Measurements from ENCODE around the gene PRSS50. TPM values are rescaled to one million over a fixed set of nuclear protein-coding genes. Genes with fewer than 3 reads are reported as not detected.

Gene PRSS50
- total RNA-seq, 2 donors from 2014 or later: not detected

DNA sequence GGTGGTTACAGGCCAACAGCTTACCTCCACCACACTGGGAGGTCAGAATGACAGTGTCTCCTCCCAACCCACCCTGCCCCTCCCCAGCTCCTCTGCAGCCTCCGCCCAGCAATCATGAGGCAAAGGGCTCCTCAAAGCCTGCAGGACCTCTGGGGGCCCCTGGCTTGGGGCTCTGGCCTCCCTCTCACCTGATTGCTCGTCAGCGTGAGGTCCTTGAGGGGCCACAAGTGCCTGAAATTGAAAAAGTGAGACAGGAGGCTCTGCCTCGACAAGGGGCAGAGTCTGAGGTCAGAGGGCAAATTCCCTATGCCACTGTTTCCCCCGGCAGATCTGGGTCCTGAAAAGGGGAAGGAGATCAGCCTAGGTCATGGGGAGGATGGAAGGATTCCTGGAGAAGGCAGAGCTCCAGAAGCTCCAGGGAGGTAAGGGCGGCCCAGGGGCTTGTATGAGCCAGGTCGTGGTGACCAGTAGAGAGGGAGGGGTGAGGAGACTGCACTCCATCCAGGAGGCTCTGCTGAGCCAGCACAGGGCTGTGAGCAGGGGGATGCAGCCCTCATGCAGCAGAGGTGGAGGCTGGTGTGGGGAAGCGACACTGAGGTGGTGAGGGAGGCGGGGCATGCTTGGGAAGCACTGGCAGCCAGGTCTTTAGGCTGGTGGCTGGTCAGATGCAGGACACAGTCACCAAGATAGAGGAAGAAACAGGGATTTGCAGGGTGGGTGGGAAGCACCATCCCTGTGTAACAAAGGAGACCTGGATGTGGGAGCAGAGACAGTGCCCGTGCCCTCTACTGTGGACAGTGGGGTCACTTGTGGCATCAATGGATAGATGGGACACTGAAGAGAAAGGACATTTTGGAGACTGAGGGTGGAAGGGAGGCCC is 44.3 kb downstream of the PRSS50 start:
- TF ChIP-seq, protein P1, sequence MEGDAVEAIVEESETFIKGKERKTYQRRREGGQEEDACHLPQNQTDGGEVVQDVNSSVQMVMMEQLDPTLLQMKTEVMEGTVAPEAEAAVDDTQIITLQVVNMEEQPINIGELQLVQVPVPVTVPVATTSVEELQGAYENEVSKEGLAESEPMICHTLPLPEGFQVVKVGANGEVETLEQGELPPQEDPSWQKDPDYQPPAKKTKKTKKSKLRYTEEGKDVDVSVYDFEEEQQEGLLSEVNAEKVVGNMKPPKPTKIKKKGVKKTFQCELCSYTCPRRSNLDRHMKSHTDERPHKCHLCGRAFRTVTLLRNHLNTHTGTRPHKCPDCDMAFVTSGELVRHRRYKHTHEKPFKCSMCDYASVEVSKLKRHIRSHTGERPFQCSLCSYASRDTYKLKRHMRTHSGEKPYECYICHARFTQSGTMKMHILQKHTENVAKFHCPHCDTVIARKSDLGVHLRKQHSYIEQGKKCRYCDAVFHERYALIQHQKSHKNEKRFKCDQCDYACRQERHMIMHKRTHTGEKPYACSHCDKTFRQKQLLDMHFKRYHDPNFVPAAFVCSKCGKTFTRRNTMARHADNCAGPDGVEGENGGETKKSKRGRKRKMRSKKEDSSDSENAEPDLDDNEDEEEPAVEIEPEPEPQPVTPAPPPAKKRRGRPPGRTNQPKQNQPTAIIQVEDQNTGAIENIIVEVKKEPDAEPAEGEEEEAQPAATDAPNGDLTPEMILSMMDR (IDR thresholded peaks at IDR 0.05): no peak
- intact Hi-C loops (cut with DNase I): no loop called here
- Histone ChIP-seq H3K4me3 (no peak overlapping the region), H3K36me3 (no peaks in the 10 kb centered on the region), H3K4me1 (no peaks in the 10 kb centered on the region), H3K27me3 (no peaks in the 10 kb centered on the region), H3K9me3 (no peaks in the 10 kb centered on the region), H3K27ac (no peak overlapping the region), H3K9ac (ENCODE audit: low read depth in 2 of 2, low read length in 2 of 2) (no peak overlapping the region)
- no peak for DNase-seq

DNA sequence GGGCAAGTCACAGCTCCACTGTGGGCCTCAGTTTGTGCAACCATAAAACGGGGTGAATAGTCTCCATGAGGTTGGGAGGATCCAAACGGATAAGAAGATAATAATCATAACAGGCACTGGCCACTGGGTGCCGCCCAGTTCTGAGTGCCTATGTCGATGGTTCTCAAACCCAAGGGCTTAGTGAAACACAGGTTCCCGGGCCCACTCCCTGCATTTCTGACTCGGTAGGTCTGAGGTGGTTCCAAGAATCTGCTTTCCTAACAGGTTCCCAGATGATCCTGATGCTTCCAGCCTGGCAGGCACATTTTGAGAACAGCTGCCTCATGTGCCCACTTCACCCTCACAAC is 45.3 kb downstream of the PRSS50 start:
- Histone ChIP-seq H3K9ac (ENCODE audit: low read depth in 2 of 2, low read length in 2 of 2) (no peak overlapping the region), H3K4me1 (no peaks in the 10 kb centered on the region), H3K4me3 (no peak overlapping the region), H3K9me3 (no peaks in the 10 kb centered on the region), H3K36me3 (no peaks in the 10 kb centered on the region), H3K27ac (no peak overlapping the region), H3K27me3 (no peaks in the 10 kb centered on the region)
- TF ChIP-seq, protein P1 (IDR thresholded peaks at IDR 0.05): no peak
- DNase-seq: no peak
- intact Hi-C loops (cut with DNase I): no loop called here

DNA sequence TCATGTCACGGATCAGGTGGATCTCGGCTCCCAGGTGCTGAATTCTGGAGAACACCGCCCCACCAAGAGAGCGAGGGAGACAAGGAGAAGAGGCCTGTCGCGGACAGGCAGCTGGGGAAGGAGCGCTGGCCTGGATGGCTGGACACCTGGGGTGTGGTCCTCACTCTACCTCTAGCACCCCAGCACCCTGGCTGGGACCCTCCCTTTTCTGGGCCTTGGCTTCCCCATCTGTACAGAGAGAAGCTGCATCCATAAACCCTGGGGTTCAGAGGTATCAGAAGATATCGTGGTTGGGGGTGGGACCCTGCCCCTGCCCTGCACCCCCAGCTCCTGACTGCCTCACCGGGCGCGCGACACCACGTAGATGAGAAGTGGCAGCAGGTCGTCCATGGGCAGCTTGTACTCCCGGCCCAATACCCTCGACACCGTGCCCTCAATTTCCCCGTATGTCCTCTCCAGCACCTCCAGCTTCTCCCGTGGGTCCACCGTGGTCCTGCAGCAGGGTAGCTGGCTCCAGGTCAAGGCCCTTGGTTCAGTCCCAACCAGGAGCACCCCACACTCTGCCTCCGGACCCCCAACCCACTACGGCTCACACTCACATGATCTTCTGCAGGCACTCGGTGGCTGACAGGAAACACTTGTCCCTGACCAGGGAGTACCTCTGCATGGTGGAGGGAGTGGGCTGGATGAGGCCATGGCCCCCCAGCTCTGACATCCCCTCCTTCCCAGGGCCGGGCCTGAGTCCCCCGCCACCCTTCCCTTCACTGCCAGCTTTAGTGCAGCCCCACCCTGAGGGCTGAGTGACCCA is 45.9 kb downstream of the PRSS50 start:
- no peak overlapping the region for H3K9ac ChIP-seq (ENCODE audit: low read depth in 2 of 2, low read length in 2 of 2)
- intact Hi-C loops (cut with DNase I): no loop called here
- TF ChIP-seq, protein P1 (IDR thresholded peaks at IDR 0.05): no peak
- H3K27me3 ChIP-seq: no peaks in the 10 kb centered on the region
- DNase-seq: no peak
- H3K9me3 ChIP-seq: no peaks in the 10 kb centered on the region
- no peak overlapping the region for H3K4me3 ChIP-seq
- H3K36me3 ChIP-seq: no peaks in the 10 kb centered on the region
- no peaks in the 10 kb centered on the region for H3K4me1 ChIP-seq
- no peak overlapping the region for H3K27ac ChIP-seq

DNA sequence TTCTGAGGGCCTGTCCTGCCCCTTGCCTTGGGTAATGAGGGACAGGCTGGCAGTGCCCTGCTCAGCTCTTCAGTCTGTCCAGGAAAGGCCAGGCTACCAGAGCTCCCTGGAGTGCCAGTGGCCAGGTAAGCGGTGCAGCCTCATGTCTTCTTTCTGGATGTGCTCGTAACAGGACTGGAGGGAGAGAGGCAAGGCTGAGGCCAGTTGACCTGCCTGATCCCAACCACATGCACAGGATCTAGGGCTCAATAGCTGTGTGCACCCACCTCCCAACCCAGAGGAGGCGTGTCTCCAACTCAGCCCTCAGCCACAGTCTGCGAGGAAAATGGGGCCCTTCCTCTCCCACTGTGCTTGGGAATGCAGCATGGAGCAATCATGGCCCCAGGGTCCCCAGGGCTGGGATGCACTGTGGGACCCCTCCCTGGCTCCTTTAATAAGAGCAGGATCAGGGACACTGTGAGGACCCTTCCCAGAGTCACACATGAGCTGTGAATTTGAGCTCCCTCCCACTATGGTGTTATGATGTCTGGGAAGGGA is 46.7 kb downstream of the PRSS50 start:
- Histone ChIP-seq H3K36me3 (no peaks in the 10 kb centered on the region), H3K9me3 (no peaks in the 10 kb centered on the region), H3K4me3 (no peak overlapping the region), H3K9ac (ENCODE audit: low read depth in 2 of 2, low read length in 2 of 2) (no peak overlapping the region), H3K27ac (no peak overlapping the region), H3K4me1 (no peaks in the 10 kb centered on the region), H3K27me3 (no peaks in the 10 kb centered on the region)
- TF ChIP-seq, protein P1 (IDR thresholded peaks at IDR 0.05): no peak
- intact Hi-C loops (cut with DNase I): no loop called here
- no peak for DNase-seq

DNA sequence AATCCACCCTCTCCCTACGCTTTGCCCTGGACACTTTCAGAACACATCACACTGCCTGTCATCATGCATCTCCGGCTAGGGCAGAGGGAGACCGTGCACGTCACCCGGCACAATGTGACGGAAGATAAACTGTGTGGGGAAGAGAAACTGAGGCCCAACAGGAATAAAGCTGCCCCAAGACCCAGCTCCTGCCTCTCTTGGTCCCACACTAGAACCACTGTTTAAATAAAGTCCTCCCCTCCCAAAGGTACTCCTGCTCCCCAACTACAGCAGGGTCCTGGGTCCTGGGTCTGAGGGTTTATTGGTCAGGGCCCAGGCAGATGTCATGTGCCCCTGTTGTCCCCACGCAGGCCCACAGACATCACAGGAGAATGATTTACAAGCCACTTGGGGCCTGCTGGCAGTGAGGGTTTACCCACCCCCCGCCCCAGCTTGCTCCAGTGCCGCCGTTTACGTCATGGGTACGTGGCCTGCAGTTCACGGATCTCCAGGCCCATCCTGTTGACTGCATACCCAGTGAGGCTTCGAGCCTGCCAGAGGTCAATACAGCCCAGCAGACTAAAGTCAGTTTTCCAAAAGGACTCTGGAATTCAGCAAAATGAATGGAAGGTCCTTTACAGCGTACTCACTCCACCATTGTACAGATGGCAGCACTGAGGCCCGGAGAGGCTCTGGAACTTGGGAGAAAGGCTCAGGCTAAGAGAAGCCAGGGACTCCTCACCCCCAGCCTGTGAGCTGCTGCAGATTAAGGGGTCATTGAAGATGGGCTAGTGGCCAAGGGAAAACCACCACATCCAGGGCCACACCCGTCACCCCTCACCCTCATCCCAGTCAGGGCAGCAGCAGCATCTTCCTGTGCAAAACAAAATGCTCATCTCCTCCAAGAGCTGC is 47.4 kb downstream of the PRSS50 start:
- no peak for DNase-seq
- intact Hi-C loops (cut with DNase I): no loop called here
- TF ChIP-seq, protein P1 (IDR thresholded peaks at IDR 0.05): no peak
- Histone ChIP-seq H3K9ac (ENCODE audit: low read depth in 2 of 2, low read length in 2 of 2) (no peak overlapping the region), H3K27ac (no peak overlapping the region), H3K9me3 (no peaks in the 10 kb centered on the region), H3K27me3 (no peaks in the 10 kb centered on the region), H3K4me3 (no peak overlapping the region), H3K36me3 (no peaks in the 10 kb centered on the region), H3K4me1 (no peaks in the 10 kb centered on the region)

All from colonic mucosa (tissue), 4 donors.